Activated CD8-positive, alpha-beta T cell treated with anti-CD3 and anti-CD28 coated beads for 36 hours (primary cell): ENCODE results near the gene RPS6KC1. TPM values are rescaled to one million over a fixed set of nuclear protein-coding genes. Genes with fewer than 3 reads are reported as not detected.
"Not testable (repeated sequence)": the region's sequence is repeated elsewhere in the genome, so short reads cannot be mapped to it uniquely, and the experiment has no call there.

ENCODE experiments used
- ATAC-seq: fragments of 200-7000 bp; cut with Tn5 transposase; one replicate; pipeline ENCODE4 v1.10.0; 2021; ENCODE audit warnings: mild to moderate bottlenecking, moderate library complexity
- CTCF ChIA-PET: fragments of 350-600 bp; sonication (Branson Sonifier 250); formaldehyde crosslinking; loops from one replicate; lab custom pipeline; 2021; ENCODE audit warnings: antibody characterized with exemption; lab: Charles Lee
- POLR2A ChIA-PET: fragments of 350-600 bp; sonication (Branson Sonifier 250); formaldehyde crosslinking; loops from one replicate; lab custom pipeline; 2021; ENCODE audit warnings: antibody characterized with exemption; lab: Charles Lee
- DNase-seq: peaks from one replicate; pipeline ENCODE4 v3.0.0-alpha.2; 2020
- H3K27ac Mint-ChIP-seq: one replicate; pipeline ENCODE4 v1.8.0; 2021; ENCODE audit warnings: mild to moderate bottlenecking, mixed read lengths
- H3K27me3 Mint-ChIP-seq: one replicate; pipeline ENCODE4 v1.8.0; 2021; ENCODE audit warnings: mixed read lengths
- H3K36me3 Mint-ChIP-seq: one replicate; pipeline ENCODE4 v1.8.0; 2021; ENCODE audit warnings: low read depth, mixed read lengths
- H3K4me1 Mint-ChIP-seq: one replicate; pipeline ENCODE4 v1.8.0; 2021; ENCODE audit warnings: low read depth, mixed read lengths
- H3K4me3 Mint-ChIP-seq: one replicate; pipeline ENCODE4 v1.8.0; 2021; ENCODE audit warnings: mild to moderate bottlenecking, moderate library complexity, mixed read lengths
- H3K9me3 Mint-ChIP-seq: one replicate; pipeline ENCODE4 v1.8.0; 2021; ENCODE audit warnings: mixed read lengths
- intact Hi-C: fragments of 100-400 bp; cut with micrococcal nuclease; formaldehyde crosslinking; loops from one replicate; pipeline ENCODE4 v1.10.0; 2022
- total RNA-seq, 2 experiments: library from RNA; stranded (reverse); gene quantifications; one replicate each; pipeline ENCODE4 v1.2.3, GENCODE V29; 2021
- TF ChIP-seq, protein P1 (sequence below): fragments of 200-600 bp; IDR thresholded peaks from one replicate; pipeline ENCODE4 v1.8.0; 2022; ENCODE audit warnings: antibody characterized with exemption, mild to moderate bottlenecking

Gene RPS6KC1
- total RNA-seq, 2 experiments from 2014 or later: 5.3 TPM

- Mint-ChIP-seq H3K9me3 (peaks cover 2% of the 10 kb centered on the region), H3K27me3 (no peaks in the 10 kb centered on the region), H3K27ac (no peak overlapping the region), H3K4me3 (no peak overlapping the region), H3K4me1 (peaks cover 8% of the 10 kb centered on the region), H3K36me3 (peaks cover 12% of the 10 kb centered on the region)
- intact Hi-C loops: no loop called here
- DNase-seq (no peak), ATAC-seq (no peak)
- POLR2A ChIA-PET: no interaction called here
- CTCF ChIA-PET: no interaction called here
- TF ChIP-seq, protein P1, sequence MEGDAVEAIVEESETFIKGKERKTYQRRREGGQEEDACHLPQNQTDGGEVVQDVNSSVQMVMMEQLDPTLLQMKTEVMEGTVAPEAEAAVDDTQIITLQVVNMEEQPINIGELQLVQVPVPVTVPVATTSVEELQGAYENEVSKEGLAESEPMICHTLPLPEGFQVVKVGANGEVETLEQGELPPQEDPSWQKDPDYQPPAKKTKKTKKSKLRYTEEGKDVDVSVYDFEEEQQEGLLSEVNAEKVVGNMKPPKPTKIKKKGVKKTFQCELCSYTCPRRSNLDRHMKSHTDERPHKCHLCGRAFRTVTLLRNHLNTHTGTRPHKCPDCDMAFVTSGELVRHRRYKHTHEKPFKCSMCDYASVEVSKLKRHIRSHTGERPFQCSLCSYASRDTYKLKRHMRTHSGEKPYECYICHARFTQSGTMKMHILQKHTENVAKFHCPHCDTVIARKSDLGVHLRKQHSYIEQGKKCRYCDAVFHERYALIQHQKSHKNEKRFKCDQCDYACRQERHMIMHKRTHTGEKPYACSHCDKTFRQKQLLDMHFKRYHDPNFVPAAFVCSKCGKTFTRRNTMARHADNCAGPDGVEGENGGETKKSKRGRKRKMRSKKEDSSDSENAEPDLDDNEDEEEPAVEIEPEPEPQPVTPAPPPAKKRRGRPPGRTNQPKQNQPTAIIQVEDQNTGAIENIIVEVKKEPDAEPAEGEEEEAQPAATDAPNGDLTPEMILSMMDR: no peak
Observed at GRCh38 chr1:213104604-213105003, 53.6 kb downstream of the RPS6KC1 start.

DNA sequence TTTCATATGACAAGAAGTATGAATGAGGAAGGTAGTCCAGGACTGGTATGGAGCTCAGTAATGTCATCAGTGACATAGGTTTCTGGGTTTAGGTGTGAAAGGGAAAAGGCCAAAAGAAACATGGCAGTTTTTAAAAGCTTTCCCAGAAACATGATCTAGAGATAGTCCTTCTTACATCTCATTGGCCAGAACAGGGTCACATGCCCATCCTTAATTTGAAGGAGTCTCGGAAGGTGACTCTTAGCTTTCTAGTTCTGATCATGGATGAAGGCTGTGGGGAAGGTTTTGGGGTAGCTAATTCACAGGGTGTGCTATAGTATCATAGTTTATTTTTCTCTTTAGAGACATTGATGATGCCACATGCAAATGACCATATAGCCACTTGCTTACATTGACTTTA is 55.3 kb downstream of the RPS6KC1 start:
- intact Hi-C loops: no loop called here
- ChIA-PET CTCF (interaction anchor here (1.5 kb wide), 1 partner anchor 16 kb away, joined by 7 read pairs; no protein-coding TSS in a partner anchor), POLR2A (interaction anchor here (0.7 kb wide), 1 partner anchor 16 kb away, joined by 3 read pairs; no protein-coding TSS in a partner anchor)
- TF ChIP-seq, protein P1: no peak
- Mint-ChIP-seq H3K27ac (no peak overlapping the region), H3K4me3 (no peak overlapping the region), H3K36me3 (peaks cover 9% of the 10 kb centered on the region), H3K9me3 (no peaks in the 10 kb centered on the region), H3K4me1 (peaks cover 15% of the 10 kb centered on the region), H3K27me3 (no peaks in the 10 kb centered on the region)
- DNase-seq (no peak), ATAC-seq (no peak)

- POLR2A ChIA-PET: no interaction called here
- H3K4me1 Mint-ChIP-seq: peaks cover 19% of the 10 kb centered on the region
- H3K27ac Mint-ChIP-seq: no peak overlapping the region
- no peak for ATAC-seq
- peaks cover 9% of the 10 kb centered on the region for H3K36me3 Mint-ChIP-seq
- no peaks in the 10 kb centered on the region for H3K9me3 Mint-ChIP-seq
- TF ChIP-seq, protein P1: no peak
- CTCF ChIA-PET: no interaction called here
- intact Hi-C loops: no loop called here
- no peak for DNase-seq
- no peak overlapping the region for H3K4me3 Mint-ChIP-seq
- H3K27me3 Mint-ChIP-seq: no peaks in the 10 kb centered on the region
Observed at GRCh38 chr1:213107613-213108012, 56.6 kb downstream of the RPS6KC1 start.

DNA sequence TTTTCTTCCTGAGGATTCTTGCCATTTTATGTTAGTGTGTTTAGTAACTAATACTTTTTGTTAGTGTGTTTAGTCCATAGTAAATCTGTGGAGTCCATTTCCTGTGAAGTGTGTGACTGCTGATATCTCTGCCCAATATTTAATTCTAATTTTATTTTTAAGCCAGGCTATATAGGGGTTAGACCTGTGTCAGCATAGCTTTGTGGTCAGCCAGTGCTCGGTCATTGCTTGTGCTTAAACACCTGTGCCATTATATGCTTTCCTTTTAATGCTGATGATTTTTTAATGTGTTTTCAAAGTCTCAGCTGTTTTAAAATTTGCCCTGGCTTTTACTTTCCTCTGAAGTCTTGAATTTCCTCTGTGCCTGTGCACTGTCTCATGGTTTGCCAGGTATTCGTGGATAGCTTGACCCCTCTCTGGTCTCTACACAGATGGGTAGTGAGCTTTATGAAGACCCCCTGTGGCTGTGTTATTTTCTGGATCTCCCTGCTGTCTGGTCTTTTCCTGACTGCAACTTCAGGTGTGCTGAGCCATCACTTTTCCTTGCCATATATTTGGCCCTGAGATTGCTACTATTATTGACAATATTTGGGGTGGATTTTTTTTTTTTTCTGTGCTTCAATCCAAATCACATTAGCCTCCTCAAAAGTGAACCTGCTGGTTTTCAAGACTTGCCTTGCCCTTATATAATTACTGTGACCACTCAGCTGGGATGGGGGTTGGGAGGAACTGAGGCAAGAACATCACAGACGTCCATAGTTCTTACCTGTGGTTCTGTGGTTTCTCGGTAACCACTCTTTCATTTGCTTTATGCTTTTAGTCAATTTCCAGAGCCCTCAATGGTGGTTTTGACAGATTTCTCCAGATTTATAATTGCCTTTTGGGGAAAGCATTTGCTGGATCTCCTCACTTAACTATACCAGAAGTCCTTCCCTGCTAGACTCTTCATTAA is 59.6 kb downstream of the RPS6KC1 start:
- Mint-ChIP-seq H3K4me3 (no peak overlapping the region), H3K9me3 (no peaks in the 10 kb centered on the region), H3K4me1 (peaks cover 11% of the 10 kb centered on the region), H3K27ac (no peak overlapping the region), H3K36me3 (peaks cover 9% of the 10 kb centered on the region), H3K27me3 (no peaks in the 10 kb centered on the region)
- ChIA-PET POLR2A (no interaction called here), CTCF (interaction anchor here (1.3 kb wide), 1 partner anchor 12 kb away, joined by 4 read pairs; no protein-coding TSS in a partner anchor)
- intact Hi-C loops: no loop called here
- no peak for ATAC-seq
- TF ChIP-seq, protein P1: no peak
- DNase-seq: peak; percentile 41

DNA sequence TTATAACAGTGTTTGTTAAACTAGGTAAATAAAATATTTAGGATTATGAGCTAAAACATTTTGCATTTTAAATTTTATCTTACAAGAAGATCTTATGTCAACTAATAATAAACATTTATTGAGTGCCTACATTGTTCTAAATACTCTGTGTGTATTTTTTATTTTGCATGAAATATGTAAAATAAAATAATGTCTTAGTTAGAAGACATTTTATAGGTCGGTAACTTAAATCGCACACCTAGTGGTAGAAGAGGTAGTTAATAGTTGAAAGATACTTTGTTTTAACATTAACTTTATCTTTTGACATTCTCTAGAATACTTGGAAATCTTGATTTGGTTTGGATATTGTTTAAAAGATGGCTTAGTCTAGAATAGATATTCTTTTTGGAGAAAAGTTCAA is 60.5 kb downstream of the RPS6KC1 start:
- ATAC-seq (no peak), DNase-seq (no peak)
- no peak overlapping the region for H3K27ac Mint-ChIP-seq
- peaks cover 11% of the 10 kb centered on the region for H3K4me1 Mint-ChIP-seq
- no peaks in the 10 kb centered on the region for H3K9me3 Mint-ChIP-seq
- H3K36me3 Mint-ChIP-seq: peaks cover 9% of the 10 kb centered on the region
- CTCF ChIA-PET: interaction anchor here (1.3 kb wide), 1 partner anchor 11 kb away, joined by 4 read pairs; no protein-coding TSS in a partner anchor
- no peak overlapping the region for H3K4me3 Mint-ChIP-seq
- POLR2A ChIA-PET: no interaction called here
- no peaks in the 10 kb centered on the region for H3K27me3 Mint-ChIP-seq
- TF ChIP-seq, protein P1: no peak
- intact Hi-C loops: no loop called here

DNA sequence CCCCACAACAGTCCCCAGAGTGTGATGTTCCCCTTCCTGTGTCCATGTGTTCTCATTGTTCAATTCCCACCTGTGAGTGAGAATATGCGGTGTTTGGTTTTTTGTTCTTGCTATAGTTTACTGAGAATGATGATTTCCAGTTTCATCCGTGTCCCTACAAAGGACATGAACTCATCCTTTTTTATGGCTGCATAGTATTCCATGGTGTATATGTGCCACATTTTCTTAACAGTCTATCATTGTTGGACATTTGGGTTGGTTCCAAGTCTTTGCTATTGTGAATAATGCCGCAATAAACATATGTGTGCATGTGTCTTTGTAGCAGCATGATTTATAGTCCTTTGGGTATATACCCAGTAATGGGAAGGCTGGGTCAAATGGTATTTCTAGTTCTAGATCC is 61.7 kb downstream of the RPS6KC1 start:
- H3K4me1 Mint-ChIP-seq: peaks cover 11% of the 10 kb centered on the region
- H3K9me3 Mint-ChIP-seq, H3K4me3 Mint-ChIP-seq, DNase-seq, H3K27me3 Mint-ChIP-seq, intact Hi-C loops, ATAC-seq, CTCF ChIA-PET, H3K36me3 Mint-ChIP-seq, POLR2A ChIA-PET, H3K27ac Mint-ChIP-seq: not testable (repeated sequence)

DNA sequence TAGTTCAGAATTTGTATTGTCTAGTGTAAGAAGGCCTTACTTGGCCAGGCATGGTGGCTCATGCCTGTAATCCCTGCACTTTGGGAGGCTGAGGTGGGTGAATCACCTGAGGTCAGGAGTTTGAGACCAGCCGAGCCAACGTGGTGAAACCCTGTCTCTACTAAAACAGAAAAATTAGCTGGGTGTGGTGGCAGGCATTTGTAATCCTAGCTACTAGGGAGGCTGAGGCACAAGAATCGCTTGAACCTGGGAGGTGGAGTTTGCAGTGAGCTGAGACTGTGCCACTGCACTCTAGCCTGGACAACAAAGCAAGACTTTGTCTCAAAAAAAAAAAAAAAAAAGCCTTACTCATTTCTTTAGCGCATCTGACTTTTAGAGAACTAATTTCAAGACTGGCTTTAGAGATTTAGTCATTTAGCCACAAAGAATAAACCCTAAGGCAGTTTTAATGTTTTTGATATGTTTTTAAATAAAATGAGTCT is 66.7 kb downstream of the RPS6KC1 start:
- CTCF ChIA-PET, H3K9me3 Mint-ChIP-seq, H3K27me3 Mint-ChIP-seq, H3K4me3 Mint-ChIP-seq, POLR2A ChIA-PET, ATAC-seq, H3K27ac Mint-ChIP-seq, H3K4me1 Mint-ChIP-seq, H3K36me3 Mint-ChIP-seq, intact Hi-C loops: not testable (repeated sequence)
- peak; percentile 12 for DNase-seq
